ENCODE results near the gene ARMH3.

DNA sequence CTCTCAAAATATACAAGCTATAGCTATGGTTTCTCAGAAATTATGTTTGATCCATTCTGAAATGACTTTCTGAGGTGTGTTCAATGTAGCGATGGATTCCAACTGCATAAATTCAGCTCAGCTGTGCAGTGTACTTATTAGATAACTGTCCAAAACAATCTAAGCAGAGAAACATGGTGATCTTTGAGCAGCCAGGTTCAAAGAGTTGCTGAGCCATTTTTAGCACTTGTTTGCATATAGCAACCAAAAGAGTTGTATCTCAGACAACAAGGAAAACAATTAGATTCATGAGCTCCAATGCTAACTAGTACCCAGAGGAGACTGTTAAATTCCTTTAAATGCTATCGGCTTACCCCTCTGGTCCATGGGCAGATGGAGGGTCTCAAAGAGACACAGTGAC is 196.4 kb downstream of the ARMH3 start:
- TF ChIP-seq EZH2 (IDR thresholded peaks at IDR 0.05; ENCODE audit: borderline replicate concordance, low read length): no peak
- TF ChIP-seq, protein P1, sequence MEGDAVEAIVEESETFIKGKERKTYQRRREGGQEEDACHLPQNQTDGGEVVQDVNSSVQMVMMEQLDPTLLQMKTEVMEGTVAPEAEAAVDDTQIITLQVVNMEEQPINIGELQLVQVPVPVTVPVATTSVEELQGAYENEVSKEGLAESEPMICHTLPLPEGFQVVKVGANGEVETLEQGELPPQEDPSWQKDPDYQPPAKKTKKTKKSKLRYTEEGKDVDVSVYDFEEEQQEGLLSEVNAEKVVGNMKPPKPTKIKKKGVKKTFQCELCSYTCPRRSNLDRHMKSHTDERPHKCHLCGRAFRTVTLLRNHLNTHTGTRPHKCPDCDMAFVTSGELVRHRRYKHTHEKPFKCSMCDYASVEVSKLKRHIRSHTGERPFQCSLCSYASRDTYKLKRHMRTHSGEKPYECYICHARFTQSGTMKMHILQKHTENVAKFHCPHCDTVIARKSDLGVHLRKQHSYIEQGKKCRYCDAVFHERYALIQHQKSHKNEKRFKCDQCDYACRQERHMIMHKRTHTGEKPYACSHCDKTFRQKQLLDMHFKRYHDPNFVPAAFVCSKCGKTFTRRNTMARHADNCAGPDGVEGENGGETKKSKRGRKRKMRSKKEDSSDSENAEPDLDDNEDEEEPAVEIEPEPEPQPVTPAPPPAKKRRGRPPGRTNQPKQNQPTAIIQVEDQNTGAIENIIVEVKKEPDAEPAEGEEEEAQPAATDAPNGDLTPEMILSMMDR (conservative IDR thresholded peaks at IDR 0.05 in 1 of 2, IDR thresholded peaks at IDR 0.05 in 1 of 2; ENCODE audit: extremely low read depth in 1 of 2, insufficient read depth in 1 of 2, low read depth in 1 of 2, low read length in 2 of 2): no peak

Data from mammary epithelial cell (primary cell).